H7 (cell line): ENCODE results near the gene DOP1A. TPM values are rescaled to one million over a fixed set of nuclear protein-coding genes. Genes with fewer than 3 reads are reported as not detected.
"Not testable (repeated sequence)": the region's sequence is repeated elsewhere in the genome, so short reads cannot be mapped to it uniquely, and the experiment has no call there.

Source experiments
- DNase-seq: peaks from one replicate; pipeline ENCODE4 v3.0.0; 2012
- H3K27me3 ChIP-seq: 2 replicates; pipeline ENCODE4 v1.6.0; 2011; ENCODE audit warnings: mild to moderate bottlenecking, low read length; ENCODE audit not compliant: control insufficient read depth, insufficient read depth
- H3K36me3 ChIP-seq: replicated peaks from 2 replicates; pipeline ENCODE4 v1.5.1; 2011; ENCODE audit warnings: low read length; ENCODE audit not compliant: control insufficient read depth, insufficient read depth
- H3K4me3 ChIP-seq: 2 replicates; pipeline ENCODE4 v1.5.1; 2011; ENCODE audit warnings: low read depth, mild to moderate bottlenecking, control low read depth, low read length, moderate library complexity; ENCODE audit not compliant: insufficient read depth
- total RNA-seq: library from RNA; depleted of rRNA; stranded (reverse); fragments of >200 nt; shearing (Covaris generic); gene quantifications from 2 replicates; pipeline ENCODE4 v1.2.3, GENCODE V29; 2014

The DOP1A gene
- total RNA-seq, 1 experiment from 2014 or later: 10.2 TPM

- Histone ChIP-seq H3K27me3 (no peaks in the 10 kb centered on the region), H3K36me3 (peaks cover 12% of the 10 kb centered on the region), H3K4me3 (no peak overlapping the region)
- DNase-seq: no peak
Observed at GRCh38 chr6:83190626-83191025, 123.2 kb downstream of the DOP1A start.

DNA sequence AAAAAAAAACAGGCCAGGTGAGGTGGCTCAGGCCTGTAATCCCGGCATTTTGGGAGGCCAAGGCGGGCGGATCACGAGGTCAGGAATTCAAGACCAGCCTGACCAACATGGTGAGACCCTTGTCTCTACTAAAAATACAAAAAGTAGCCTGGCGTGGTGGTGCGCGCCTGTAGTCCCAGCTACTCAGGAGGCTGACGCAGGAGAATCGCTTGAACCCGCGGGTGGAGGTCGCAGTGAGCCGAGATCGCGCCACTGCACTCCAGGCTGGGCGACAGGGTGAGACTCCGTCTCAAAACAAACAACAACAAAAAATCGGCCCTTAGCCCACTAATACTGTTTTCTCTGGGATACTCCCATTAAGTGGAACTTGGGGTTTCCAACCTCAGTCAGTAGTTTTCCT lies 124.5 kb downstream of the DOP1A start:
- not testable (repeated sequence) for H3K27me3 ChIP-seq, DNase-seq
- Histone ChIP-seq H3K36me3 (peaks cover 13% of the 10 kb centered on the region), H3K4me3 (peak overlapping the region; percentile 81; the same call in 1 of the 2 replicates)

DNA sequence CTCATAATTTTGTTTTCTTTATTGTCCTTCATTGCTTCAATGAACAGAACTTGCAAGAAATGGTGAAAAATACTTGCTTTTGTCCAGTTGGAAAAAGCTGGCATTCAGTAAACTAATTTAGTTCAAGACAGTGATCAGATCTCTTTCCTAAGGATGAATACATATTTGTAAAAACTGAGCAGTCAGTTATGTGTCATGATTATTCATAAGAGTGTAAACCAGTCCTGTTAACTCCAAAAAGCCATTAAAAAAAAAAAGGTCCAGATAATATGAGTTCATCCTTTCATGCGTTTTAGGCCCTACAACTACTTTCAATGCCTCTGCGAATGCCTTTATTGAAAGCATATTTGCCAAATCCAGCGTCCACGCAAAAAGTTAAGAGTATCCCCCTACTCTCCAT lies 125.0 kb downstream of the DOP1A start:
- no peak for DNase-seq
- peak overlapping the region; percentile 81 for H3K4me3 ChIP-seq
- H3K27me3 ChIP-seq: no peaks in the 10 kb centered on the region
- peaks cover 13% of the 10 kb centered on the region for H3K36me3 ChIP-seq

DNA sequence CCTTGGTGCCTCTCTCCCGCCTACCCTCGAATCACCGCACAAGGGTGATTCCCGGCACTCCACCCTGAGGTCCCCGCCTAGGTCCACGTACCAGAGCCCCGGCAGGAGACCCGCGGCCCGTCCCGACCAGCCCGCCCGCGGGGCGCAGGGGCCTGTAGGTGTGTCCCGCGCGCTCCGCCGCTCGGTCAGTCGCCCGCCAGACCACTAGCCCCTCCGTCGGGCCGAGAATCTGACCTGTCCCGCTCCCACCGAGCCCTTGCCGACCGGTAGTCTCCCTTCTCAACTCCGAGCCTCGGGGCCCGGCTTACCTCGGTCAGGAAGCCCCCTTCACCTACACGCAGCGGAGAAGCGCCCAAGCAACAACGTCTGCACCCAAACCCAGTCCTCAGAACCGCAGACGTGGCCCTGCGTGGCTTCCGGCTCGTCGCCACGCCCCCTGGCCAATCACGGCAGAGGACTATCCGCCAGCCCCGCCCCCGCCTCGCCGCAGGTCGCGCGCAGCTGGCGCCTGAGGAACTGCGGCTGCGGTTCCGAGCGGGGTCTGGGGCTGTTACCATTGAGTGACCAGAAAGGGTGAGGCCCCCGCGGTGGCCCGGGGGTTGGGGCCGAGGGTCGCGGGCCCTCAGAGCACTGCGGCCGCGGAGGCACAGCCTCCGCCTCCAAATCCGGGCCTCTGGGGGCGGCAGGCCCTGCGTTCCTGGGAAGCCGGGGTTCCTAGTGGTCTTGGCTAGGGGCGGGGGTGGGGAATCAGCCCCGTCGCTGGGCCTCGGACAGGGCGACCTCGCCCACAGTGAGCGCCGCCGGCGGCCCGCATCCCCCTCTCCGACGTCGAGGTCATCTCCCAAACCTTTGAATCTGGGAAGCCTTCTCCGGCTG lies 125.6 kb downstream of the DOP1A start, which contains the start of the genes PGM3 and RWDD2A:
PGM3 (minus strand) TSS at position 395 of the 876 bp plus-strand sequence. CDS start 2,253 bp downstream, outside the sequence.
RWDD2A (plus strand) TSS at position 487 of the 876 bp plus-strand sequence. CDS start 1,095 bp downstream, outside the sequence.
- no peaks in the 10 kb centered on the region for H3K27me3 ChIP-seq
- DNase-seq: peak; percentile 95
- H3K4me3 ChIP-seq: peak within 1 kb of the TSS; percentile 81
- peaks cover 13% of the 10 kb centered on the region for H3K36me3 ChIP-seq

DNA sequence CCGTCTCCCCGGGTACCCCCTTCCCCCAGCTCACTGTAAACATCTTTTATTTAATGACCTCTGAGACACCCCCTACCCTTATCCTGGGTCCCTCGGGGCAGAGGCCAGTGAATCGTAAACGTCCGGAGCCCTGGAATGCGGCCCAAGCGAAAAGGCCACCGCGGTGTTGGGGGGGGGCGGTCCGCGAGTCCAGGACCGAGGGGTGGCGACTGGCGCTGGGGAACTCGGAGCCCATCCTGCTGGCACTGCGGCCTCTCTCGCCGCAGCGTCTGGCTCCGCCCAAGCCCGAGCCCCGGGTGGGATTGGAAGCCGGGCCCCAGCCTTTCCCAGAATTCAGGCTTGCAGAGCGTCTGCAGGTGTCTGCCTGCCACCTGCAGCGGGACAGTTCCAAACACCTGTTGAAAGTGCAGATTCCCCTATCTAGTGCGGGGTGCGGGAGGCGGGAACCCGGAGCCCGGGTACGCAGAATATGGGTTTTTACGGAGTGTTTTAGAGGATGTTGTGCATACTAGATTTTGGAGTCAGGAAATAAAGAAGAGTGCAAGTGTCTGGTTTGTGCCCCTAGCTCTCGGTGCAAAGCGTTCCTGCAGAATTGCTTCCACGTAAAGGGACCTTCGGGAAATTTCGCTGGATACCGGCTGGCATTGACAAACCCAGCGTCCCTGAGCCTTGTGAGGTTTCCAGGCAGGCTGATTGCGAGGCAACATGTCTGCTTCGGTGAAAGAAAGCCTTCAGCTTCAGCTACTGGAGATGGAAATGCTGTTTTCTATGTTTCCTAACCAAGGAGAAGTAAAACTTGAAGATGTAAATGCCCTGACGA lies 126.5 kb downstream of the DOP1A start:
- peak; percentile 89 for DNase-seq
- H3K27me3 ChIP-seq: no peaks in the 10 kb centered on the region
- peaks cover 8% of the 10 kb centered on the region for H3K36me3 ChIP-seq
- H3K4me3 ChIP-seq: peak overlapping the region; percentile 81

DNA sequence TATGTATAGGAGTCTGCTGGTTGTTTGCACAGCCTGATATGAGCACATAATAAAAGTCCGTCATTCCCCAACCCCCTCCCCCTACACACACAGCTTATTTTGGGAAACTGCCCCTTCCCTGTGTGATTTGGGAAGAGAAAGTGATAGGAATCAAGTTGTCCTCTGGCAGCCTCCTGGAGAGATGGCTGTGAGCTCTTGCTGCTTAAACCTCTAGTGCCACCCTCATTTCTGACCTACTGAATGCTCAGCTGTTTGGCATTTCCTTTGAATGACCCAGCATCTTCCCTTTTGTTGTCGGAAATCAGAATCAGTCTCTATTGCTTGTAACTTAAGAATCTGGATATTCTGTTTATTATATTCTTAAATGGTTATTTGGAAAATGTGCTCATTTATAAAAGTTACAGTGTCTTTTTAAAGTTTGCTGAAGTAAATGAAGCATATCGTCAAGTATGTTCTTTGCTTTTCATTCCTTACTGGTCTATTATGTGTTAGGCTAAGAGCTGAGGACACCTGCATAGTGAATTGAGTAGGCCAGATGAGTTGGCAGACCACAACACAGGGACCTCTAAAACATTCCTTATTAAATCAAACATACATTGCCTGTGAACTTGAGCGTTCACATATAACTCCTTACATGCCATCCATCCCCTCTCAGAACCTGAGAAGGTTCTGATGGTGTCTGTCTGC lies 131.2 kb downstream of the DOP1A start:
- peaks cover 4% of the 10 kb centered on the region; the same call in 1 of the 2 replicates for H3K36me3 ChIP-seq
- no peaks in the 10 kb centered on the region for H3K27me3 ChIP-seq
- H3K4me3 ChIP-seq: no peak overlapping the region
- no peak for DNase-seq

GRCh38 chr6:83199173-83199862 lies 131.8 kb downstream of the DOP1A start:
- Histone ChIP-seq H3K4me3 (no peak overlapping the region), H3K27me3 (no peaks in the 10 kb centered on the region), H3K36me3 (peaks cover 4% of the 10 kb centered on the region; the same call in 1 of the 2 replicates)
- DNase-seq: no peak

DNA sequence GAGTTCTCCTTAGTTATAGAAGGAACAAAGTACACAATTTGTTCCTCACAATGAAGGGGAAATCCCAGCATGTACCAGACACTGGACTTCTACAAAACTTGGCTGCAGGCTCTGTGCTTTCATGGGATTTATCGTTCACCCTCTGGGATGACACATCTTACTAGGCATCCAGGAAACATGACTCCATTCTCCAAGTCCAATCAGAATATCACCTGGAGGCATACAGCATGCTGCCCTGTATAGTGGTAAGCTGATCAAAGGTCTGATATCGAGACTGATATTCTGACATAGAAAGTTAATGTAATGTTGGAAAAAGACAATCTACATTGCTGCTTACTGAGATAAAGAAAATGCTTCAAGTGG lies 132.4 kb downstream of the DOP1A start:
- Histone ChIP-seq H3K36me3 (peaks cover 4% of the 10 kb centered on the region; the same call in 1 of the 2 replicates), H3K27me3 (no peaks in the 10 kb centered on the region), H3K4me3 (no peak overlapping the region)
- DNase-seq: no peak

DNA sequence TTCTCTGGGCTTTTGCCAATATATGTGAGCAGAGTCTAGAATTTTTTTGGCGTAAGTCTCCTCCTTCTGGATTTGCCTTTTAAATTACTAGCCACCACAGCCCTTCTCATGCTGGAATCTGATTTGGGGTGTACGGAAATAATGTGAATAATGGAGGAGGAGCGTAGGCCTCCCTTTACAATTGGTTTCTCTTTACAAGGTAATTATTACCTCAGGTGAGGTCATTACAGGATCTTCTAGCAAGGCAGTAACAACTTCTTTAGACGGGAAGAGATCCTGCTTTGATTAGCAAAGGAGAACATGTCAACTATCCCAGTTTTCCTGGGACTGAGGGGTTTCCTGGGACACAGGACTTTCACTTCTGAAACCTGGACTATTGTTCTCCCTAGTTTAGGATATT lies 134.6 kb downstream of the DOP1A start:
- DNase-seq: no peak
- Histone ChIP-seq H3K4me3 (no peak overlapping the region), H3K36me3 (no peaks in the 10 kb centered on the region), H3K27me3 (no peaks in the 10 kb centered on the region)

DNA sequence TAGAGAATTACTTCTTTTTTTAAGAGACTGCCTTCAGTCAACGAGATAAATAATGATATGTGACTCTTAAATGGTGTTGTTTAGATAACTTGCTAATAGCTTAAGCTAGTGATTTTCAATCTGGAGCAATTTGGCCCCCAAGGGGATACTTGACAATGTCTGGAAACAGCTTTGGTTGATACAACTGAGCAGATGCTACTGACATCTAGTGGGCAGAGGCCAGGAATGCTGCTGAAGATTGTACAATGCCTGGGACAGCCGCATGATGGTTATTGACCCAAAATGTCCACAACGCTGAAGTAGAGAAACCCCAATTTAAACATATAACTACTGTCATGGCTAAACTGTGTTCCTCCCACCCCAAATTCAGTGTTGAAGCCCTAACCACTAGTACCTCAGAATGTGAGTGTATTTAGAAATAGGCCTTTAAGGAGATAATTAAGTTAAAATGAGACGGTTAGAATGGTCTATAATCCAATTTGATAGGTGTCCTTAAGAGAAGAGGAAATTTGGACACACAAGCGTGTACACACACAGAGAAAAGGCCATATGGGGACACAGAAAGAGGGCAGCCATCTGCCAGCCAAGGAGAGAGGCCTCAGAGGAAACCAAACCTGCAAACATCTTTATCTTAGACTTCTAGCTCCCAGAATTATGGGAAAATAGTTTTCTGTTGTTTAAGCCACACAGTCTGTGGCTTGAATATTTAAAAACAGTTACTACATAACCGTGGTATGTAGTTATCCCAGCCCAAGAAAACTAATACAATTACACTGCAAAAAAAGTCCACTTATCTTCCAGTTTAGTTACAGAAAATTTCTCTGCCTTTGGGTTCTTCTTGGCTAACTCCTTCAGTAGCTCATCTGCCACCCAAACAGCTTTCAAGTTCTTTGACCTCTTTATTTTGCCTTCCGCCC lies 147.9 kb downstream of the DOP1A start:
- Histone ChIP-seq H3K27me3 (no peaks in the 10 kb centered on the region), H3K4me3 (no peak overlapping the region), H3K36me3 (no peaks in the 10 kb centered on the region)
- DNase-seq: no peak

GRCh38 chr6:83216806-83217205 lies 149.3 kb downstream of the DOP1A start:
- DNase-seq: no peak
- H3K36me3 ChIP-seq: no peaks in the 10 kb centered on the region
- H3K27me3 ChIP-seq: no peaks in the 10 kb centered on the region
- no peak overlapping the region for H3K4me3 ChIP-seq
